ENCODE results near the gene VTI1A. TPM values are rescaled to one million over a fixed set of nuclear protein-coding genes. Genes with fewer than 3 reads are reported as not detected.

VTI1A gene
- total and polyA plus RNA-seq, 2 experiments from 2014 or later: 26.8 to 31.0 TPM

GRCh38 chr10:112433136-112433535, 13.9 kb upstream of the VTI1A start (continued):
- TF ChIP-seq CREB1 (CRISPR knock-in tag; IDR thresholded peaks at IDR 0.05; ENCODE audit: low read depth) (no peak), EZH2 (IDR thresholded peaks at IDR 0.05; ENCODE audit: low read depth, unreplicated experiment) (no peak), ZNF462 (CRISPR knock-in tag; IDR thresholded peaks at IDR 0.05) (no peak)

GRCh38 chr10:112434988-112435619, 11.9 kb upstream of the VTI1A start:
- TF ChIP-seq ZNF331 (CRISPR knock-in tag; IDR thresholded peaks at IDR 0.05; ENCODE audit: low read depth) (no peak), CTCF (conservative IDR thresholded peaks at IDR 0.05; ENCODE audit: low read depth in 2 of 2) (peak in 1 of 2 experiments; percentile 65; a peak in 3 of 4 replicates), NANOG (IDR thresholded peaks at IDR 0.05; ENCODE audit: borderline replicate concordance) (no peak), STAT1 (IDR thresholded peaks at IDR 0.05; ENCODE audit: unreplicated experiment) (no peak)
- TF ChIP-seq, protein P1, sequence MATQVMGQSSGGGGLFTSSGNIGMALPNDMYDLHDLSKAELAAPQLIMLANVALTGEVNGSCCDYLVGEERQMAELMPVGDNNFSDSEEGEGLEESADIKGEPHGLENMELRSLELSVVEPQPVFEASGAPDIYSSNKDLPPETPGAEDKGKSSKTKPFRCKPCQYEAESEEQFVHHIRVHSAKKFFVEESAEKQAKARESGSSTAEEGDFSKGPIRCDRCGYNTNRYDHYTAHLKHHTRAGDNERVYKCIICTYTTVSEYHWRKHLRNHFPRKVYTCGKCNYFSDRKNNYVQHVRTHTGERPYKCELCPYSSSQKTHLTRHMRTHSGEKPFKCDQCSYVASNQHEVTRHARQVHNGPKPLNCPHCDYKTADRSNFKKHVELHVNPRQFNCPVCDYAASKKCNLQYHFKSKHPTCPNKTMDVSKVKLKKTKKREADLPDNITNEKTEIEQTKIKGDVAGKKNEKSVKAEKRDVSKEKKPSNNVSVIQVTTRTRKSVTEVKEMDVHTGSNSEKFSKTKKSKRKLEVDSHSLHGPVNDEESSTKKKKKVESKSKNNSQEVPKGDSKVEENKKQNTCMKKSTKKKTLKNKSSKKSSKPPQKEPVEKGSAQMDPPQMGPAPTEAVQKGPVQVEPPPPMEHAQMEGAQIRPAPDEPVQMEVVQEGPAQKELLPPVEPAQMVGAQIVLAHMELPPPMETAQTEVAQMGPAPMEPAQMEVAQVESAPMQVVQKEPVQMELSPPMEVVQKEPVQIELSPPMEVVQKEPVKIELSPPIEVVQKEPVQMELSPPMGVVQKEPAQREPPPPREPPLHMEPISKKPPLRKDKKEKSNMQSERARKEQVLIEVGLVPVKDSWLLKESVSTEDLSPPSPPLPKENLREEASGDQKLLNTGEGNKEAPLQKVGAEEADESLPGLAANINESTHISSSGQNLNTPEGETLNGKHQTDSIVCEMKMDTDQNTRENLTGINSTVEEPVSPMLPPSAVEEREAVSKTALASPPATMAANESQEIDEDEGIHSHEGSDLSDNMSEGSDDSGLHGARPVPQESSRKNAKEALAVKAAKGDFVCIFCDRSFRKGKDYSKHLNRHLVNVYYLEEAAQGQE (IDR thresholded peaks at IDR 0.05; ENCODE audit: unreplicated experiment): no peak
- no peak overlapping the region for H3K4me3 ChIP-seq
- Mint-ChIP-seq H3K4me1 (no peaks in the 10 kb centered on the region), H3K27ac (no peak overlapping the region), H3K36me3 (ENCODE audit: low read depth) (peaks cover 21% of the 10 kb centered on the region), H3K27me3 (ENCODE audit: insufficient read depth, low read depth, poor library complexity) (peaks cover 2% of the 10 kb centered on the region), H3K9me3 (no peaks in the 10 kb centered on the region; the same call in 2 of the 3 replicates), H3K4me3 (no peak overlapping the region)
- ATAC-seq (no peak), DNase-seq (ENCODE audit: low spot score) (peak; percentile 49)
- no peak overlapping the region for H3K27ac ChIP-seq (ENCODE audit: low read depth)
- no peak overlapping the region for H2AFZ ChIP-seq
- H3K9me2 ChIP-seq (ENCODE audit: insufficient read depth): no peaks in the 10 kb centered on the region
- H3F3A ChIP-seq (replicated peaks; ENCODE audit: low read depth): no peaks in the 10 kb centered on the region
- no peaks in the 10 kb centered on the region for H4K20me1 ChIP-seq (replicated peaks; ENCODE audit: insufficient read depth)
- H3K4me1 ChIP-seq (ENCODE audit: insufficient read depth): no peaks in the 10 kb centered on the region
- peaks cover 49% of the 10 kb centered on the region for H3K36me3 ChIP-seq (ENCODE audit: insufficient read depth)
- no peaks in the 10 kb centered on the region for H3K27me3 ChIP-seq (ENCODE audit: insufficient read depth)
- H3K4me2 ChIP-seq: no peak overlapping the region
- H3K79me2 ChIP-seq (replicated peaks; ENCODE audit: insufficient read depth): no peaks in the 10 kb centered on the region
